ENCODE measurements around the gene EAF2.

EAF2 gene

DNA sequence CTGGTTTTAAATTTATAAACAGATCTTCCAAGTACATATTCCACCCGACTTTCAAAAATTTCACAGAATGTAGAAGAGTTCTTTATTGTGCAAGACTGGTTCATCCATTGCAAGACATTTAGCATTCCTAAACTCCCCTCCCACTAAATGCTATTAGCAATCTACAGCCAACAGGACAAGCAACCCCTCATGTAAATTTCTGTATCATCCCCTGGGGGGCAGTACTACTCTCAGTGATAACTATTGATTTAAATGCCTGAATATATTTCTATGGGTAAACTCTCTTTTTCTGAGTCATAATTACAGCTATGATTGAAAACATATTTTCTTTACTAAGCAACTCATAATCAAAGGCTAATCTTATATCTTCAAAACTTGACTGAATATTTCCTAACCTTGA, 48.5 kb downstream of the EAF2 start:
- Histone ChIP-seq H2AK5ac (ENCODE audit: low read length, severe bottlenecking) (no peak overlapping the region), H3K27ac (ENCODE audit: low read length, poor library complexity, severe bottlenecking) (no peak overlapping the region), H3K9ac (ENCODE audit: low read length) (no peak overlapping the region), H3K23ac (ENCODE audit: low read length in 2 of 2) (no peak overlapping the region), H2BK15ac (ENCODE audit: low read depth, poor library complexity, severe bottlenecking) (no peak overlapping the region), H3K36me3 (ENCODE audit: control insufficient read depth in 1 of 2, insufficient read depth in 2 of 2, low read depth in 1 of 2, low read length in 2 of 2) (no peaks in the 10 kb centered on the region), H3K18ac (ENCODE audit: low read depth in 1 of 2, low read length in 2 of 2) (no peak overlapping the region), H3K4me3 (ENCODE audit: insufficient read depth in 1 of 2, low read depth in 1 of 2, low read length in 2 of 2) (no peak overlapping the region), H3K27me3 (ENCODE audit: control insufficient read depth in 1 of 2, insufficient read depth in 1 of 2, low read length in 2 of 2) (no peaks in the 10 kb centered on the region), H2AFZ (ENCODE audit: low read depth, low read length) (no peak overlapping the region), H4K91ac (ENCODE audit: low read length) (no peak overlapping the region), H3K4ac (ENCODE audit: low read depth in 1 of 2, low read length in 2 of 2) (no peak overlapping the region), H3K14ac (ENCODE audit: low read length in 2 of 2) (no peak overlapping the region), H3K4me2 (ENCODE audit: low read length, poor library complexity, severe bottlenecking) (no peak overlapping the region), H3K4me1 (ENCODE audit: control insufficient read depth, insufficient read depth, low read depth, low read length) (no peaks in the 10 kb centered on the region), H2BK5ac (ENCODE audit: low read depth, low read length, poor library complexity, severe bottlenecking) (no peak overlapping the region), H2BK120ac (ENCODE audit: low read depth, low read length) (no peak overlapping the region), H2BK12ac (ENCODE audit: low read length in 2 of 2) (no peak overlapping the region), H4K8ac (ENCODE audit: low read length) (no peak overlapping the region), H3K9me3 (ENCODE audit: control insufficient read depth, low read length) (no peaks in the 10 kb centered on the region), H3K79me1 (replicated peaks; ENCODE audit: low read length, poor library complexity, severe bottlenecking) (no peaks in the 10 kb centered on the region)
- DNase-seq: peak; percentile 10
- 20% methylated on average over 1 of the region's 1 CpG for WGBS

DNA sequence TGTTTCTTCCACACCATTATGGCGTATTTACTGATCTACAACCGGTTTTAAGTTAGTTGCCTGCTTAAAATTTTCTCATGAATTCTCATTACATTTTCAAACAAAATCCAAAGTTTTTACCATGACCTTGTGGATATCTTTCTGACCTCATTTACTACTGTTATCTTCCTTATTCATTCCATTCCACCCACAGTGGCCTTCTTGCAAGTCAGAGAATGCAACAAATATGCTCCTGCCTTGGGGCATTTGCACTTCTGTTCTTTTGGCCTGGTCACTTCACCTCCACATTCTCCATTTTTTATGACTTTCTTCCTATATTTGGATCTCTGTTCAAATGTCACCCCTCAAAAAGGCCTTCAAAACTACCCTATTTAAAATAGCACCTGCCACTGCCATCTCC, 50.4 kb downstream of the EAF2 start:
- Histone ChIP-seq H3K23ac (ENCODE audit: low read length in 2 of 2) (no peak overlapping the region), H2BK120ac (ENCODE audit: low read depth, low read length) (no peak overlapping the region), H3K4me2 (ENCODE audit: low read length, poor library complexity, severe bottlenecking) (no peak overlapping the region), H2AK5ac (ENCODE audit: low read length, severe bottlenecking) (no peak overlapping the region), H4K8ac (ENCODE audit: low read length) (no peak overlapping the region), H3K4me1 (ENCODE audit: control insufficient read depth, insufficient read depth, low read depth, low read length) (no peaks in the 10 kb centered on the region), H3K27me3 (ENCODE audit: control insufficient read depth in 1 of 2, insufficient read depth in 1 of 2, low read length in 2 of 2) (no peaks in the 10 kb centered on the region), H2AFZ (ENCODE audit: low read depth, low read length) (no peak overlapping the region), H3K36me3 (ENCODE audit: control insufficient read depth in 1 of 2, insufficient read depth in 2 of 2, low read depth in 1 of 2, low read length in 2 of 2) (no peaks in the 10 kb centered on the region), H4K91ac (ENCODE audit: low read length) (no peak overlapping the region), H3K18ac (ENCODE audit: low read depth in 1 of 2, low read length in 2 of 2) (no peak overlapping the region), H3K4me3 (ENCODE audit: insufficient read depth in 1 of 2, low read depth in 1 of 2, low read length in 2 of 2) (no peak overlapping the region), H3K27ac (ENCODE audit: low read length, poor library complexity, severe bottlenecking) (no peak overlapping the region), H3K9ac (ENCODE audit: low read length) (no peak overlapping the region), H3K14ac (ENCODE audit: low read length in 2 of 2) (no peak overlapping the region), H2BK15ac (ENCODE audit: low read depth, poor library complexity, severe bottlenecking) (no peak overlapping the region), H2BK5ac (ENCODE audit: low read depth, low read length, poor library complexity, severe bottlenecking) (no peak overlapping the region), H3K79me1 (replicated peaks; ENCODE audit: low read length, poor library complexity, severe bottlenecking) (no peaks in the 10 kb centered on the region), H3K9me3 (ENCODE audit: control insufficient read depth, low read length) (no peaks in the 10 kb centered on the region), H2BK12ac (ENCODE audit: low read length in 2 of 2) (no peak overlapping the region), H3K4ac (ENCODE audit: low read depth in 1 of 2, low read length in 2 of 2) (no peak overlapping the region)
- WGBS: 95% methylated on average over 2 of the region's 2 CpGs
- no peak for DNase-seq

DNA sequence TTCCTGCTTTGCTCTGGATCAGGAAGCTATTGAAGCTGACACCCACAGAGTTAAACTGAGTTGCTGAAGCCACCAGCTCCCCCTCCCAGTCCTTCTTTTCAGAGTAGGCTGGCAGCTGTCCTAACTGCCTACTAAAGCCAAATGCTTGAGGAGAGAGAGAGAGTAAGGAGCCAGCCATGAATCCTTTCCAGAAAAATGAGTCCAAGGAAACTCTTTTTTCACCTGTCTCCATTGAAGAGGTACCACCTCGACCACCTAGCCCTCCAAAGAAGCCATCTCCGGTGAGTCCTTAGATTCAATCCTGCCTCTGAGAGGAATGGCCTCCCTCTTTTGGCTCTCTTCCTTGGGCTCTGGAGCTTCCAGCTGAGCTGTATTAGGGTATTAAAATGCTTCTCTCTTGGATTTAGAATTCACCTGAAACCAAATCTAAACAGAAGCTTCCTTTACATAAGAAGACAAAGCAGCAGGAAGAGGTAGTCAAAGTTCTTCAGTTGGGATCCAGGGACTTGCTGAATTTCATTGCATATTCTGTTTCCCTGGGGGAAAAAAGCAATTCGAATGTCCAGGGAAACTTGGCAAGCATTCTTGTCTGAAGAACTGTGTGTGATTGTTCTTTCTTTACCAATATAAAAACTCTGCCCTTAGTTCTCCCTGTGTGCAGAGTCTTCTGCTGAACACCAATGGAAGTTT, 59.4 kb downstream of the EAF2 start, which contains the start of gene SLC15A2:
Gene SLC15A2 (plus strand): TSS at position 101 of the 690 bp plus-strand sequence. CDS start 76 bp downstream, at position 177.
- Histone ChIP-seq H2AK5ac (ENCODE audit: low read length, severe bottlenecking) (no peak within 1 kb of the TSS), H3K14ac (ENCODE audit: low read length in 2 of 2) (no peak within 1 kb of the TSS), H4K91ac (ENCODE audit: low read length) (no peak within 1 kb of the TSS), H2AFZ (ENCODE audit: low read depth, low read length) (no peak within 1 kb of the TSS), H3K4me3 (ENCODE audit: insufficient read depth in 1 of 2, low read depth in 1 of 2, low read length in 2 of 2) (no peak within 1 kb of the TSS), H2BK5ac (ENCODE audit: low read depth, low read length, poor library complexity, severe bottlenecking) (no peak within 1 kb of the TSS), H4K8ac (ENCODE audit: low read length) (no peak within 1 kb of the TSS), H3K79me1 (replicated peaks; ENCODE audit: low read length, poor library complexity, severe bottlenecking) (no peaks in the 10 kb centered on the region), H3K4me1 (ENCODE audit: control insufficient read depth, insufficient read depth, low read depth, low read length) (no peaks in the 10 kb centered on the region), H3K4ac (ENCODE audit: low read depth in 1 of 2, low read length in 2 of 2) (no peak within 1 kb of the TSS), H2BK120ac (ENCODE audit: low read depth, low read length) (no peak within 1 kb of the TSS), H3K9ac (ENCODE audit: low read length) (no peak within 1 kb of the TSS), H2BK12ac (ENCODE audit: low read length in 2 of 2) (no peak within 1 kb of the TSS), H3K36me3 (ENCODE audit: control insufficient read depth in 1 of 2, insufficient read depth in 2 of 2, low read depth in 1 of 2, low read length in 2 of 2) (no peaks in the 10 kb centered on the region), H3K4me2 (ENCODE audit: low read length, poor library complexity, severe bottlenecking) (no peak within 1 kb of the TSS), H3K9me3 (ENCODE audit: control insufficient read depth, low read length) (no peaks in the 10 kb centered on the region), H3K23ac (ENCODE audit: low read length in 2 of 2) (no peak within 1 kb of the TSS), H3K27me3 (ENCODE audit: control insufficient read depth in 1 of 2, insufficient read depth in 1 of 2, low read length in 2 of 2) (no peaks in the 10 kb centered on the region), H3K18ac (ENCODE audit: low read depth in 1 of 2, low read length in 2 of 2) (no peak within 1 kb of the TSS), H3K27ac (ENCODE audit: low read length, poor library complexity, severe bottlenecking) (no peak within 1 kb of the TSS), H2BK15ac (ENCODE audit: low read depth, poor library complexity, severe bottlenecking) (no peak within 1 kb of the TSS)
- WGBS: 75% methylated on average over 2 of the region's 3 CpGs
- DNase-seq: no peak

DNA sequence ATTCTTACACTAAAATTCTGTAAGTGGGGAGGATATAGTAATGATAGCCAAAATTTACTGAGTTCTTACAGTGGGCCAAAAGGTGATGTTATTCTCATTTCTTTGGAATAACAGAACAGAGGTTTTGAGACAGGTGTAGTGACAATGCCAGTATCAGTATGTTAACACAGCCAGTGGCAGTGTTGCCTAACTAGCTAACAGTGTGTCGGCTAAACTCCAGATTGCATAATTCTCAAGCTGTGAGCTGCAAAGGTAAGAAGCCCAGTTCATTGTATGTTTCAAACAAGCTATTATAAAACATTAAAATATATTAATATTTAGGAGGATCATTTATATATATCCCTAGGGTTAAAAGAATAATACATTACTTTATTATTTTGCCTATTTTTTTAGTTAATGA, 60.1 kb downstream of the EAF2 start:
- Histone ChIP-seq H3K18ac (ENCODE audit: low read depth in 1 of 2, low read length in 2 of 2) (no peak overlapping the region), H2BK120ac (ENCODE audit: low read depth, low read length) (no peak overlapping the region), H3K79me1 (replicated peaks; ENCODE audit: low read length, poor library complexity, severe bottlenecking) (no peaks in the 10 kb centered on the region), H3K9me3 (ENCODE audit: control insufficient read depth, low read length) (no peaks in the 10 kb centered on the region), H3K4me3 (ENCODE audit: insufficient read depth in 1 of 2, low read depth in 1 of 2, low read length in 2 of 2) (no peak overlapping the region), H4K91ac (ENCODE audit: low read length) (no peak overlapping the region), H3K4me2 (ENCODE audit: low read length, poor library complexity, severe bottlenecking) (no peak overlapping the region), H3K4me1 (ENCODE audit: control insufficient read depth, insufficient read depth, low read depth, low read length) (no peaks in the 10 kb centered on the region), H3K27me3 (ENCODE audit: control insufficient read depth in 1 of 2, insufficient read depth in 1 of 2, low read length in 2 of 2) (no peaks in the 10 kb centered on the region), H2BK12ac (ENCODE audit: low read length in 2 of 2) (no peak overlapping the region), H2AK5ac (ENCODE audit: low read length, severe bottlenecking) (no peak overlapping the region), H3K9ac (ENCODE audit: low read length) (no peak overlapping the region), H3K27ac (ENCODE audit: low read length, poor library complexity, severe bottlenecking) (no peak overlapping the region), H2AFZ (ENCODE audit: low read depth, low read length) (no peak overlapping the region), H4K8ac (ENCODE audit: low read length) (no peak overlapping the region), H3K4ac (ENCODE audit: low read depth in 1 of 2, low read length in 2 of 2) (no peak overlapping the region), H3K36me3 (ENCODE audit: control insufficient read depth in 1 of 2, insufficient read depth in 2 of 2, low read depth in 1 of 2, low read length in 2 of 2) (no peaks in the 10 kb centered on the region), H3K23ac (ENCODE audit: low read length in 2 of 2) (no peak overlapping the region), H3K14ac (ENCODE audit: low read length in 2 of 2) (no peak overlapping the region), H2BK5ac (ENCODE audit: low read depth, low read length, poor library complexity, severe bottlenecking) (no peak overlapping the region), H2BK15ac (ENCODE audit: low read depth, poor library complexity, severe bottlenecking) (no peak overlapping the region)
- no CpG with 5 or more reads among the region's 1 CpG for WGBS
- no peak for DNase-seq
